Ramos (cell line): ENCODE data around the gene SPRR2F.
"Not testable (repeated sequence)": the region's sequence is repeated elsewhere in the genome, so short reads cannot be mapped to it uniquely, and the experiment has no call there.

ENCODE experiments used
- in situ Hi-C: fragments of 300-500 bp; cut with MboI; formaldehyde crosslinking; loops from one replicate; pipeline ENCODE4 v1.14.3; 2022; ENCODE audit warnings: low sequenced_read_pairs; ENCODE audit not compliant: unreplicated experiment

Gene SPRR2F

GRCh38 chr1:153113416-153113815, at the start of gene SPRR2F:
Gene SPRR2F, minus strand, starts transcription at chr1:153113516. Its CDS starts 783 bp downstream, at chr1:153112733.
- in situ Hi-C loops, result no loop called here

DNA sequence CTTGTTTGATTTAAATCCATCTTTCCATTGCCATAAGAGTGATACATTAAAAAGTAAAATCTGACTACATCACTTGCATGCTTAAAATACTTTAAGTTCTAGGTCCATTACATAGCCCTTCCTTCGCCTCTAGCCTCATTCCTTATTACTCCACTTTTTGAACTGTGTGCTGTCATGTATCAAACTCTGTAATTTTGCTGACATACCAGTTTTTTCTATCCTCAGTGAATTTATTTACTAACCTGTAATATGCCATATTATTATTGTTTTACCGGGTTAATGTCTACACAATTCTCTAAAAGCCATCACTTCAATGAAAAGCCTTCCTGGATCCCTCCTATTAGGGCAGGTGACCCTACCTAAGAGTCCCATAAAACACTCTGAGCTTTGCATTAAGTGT, 42.2 kb upstream of the SPRR2F start:
- in situ Hi-C loops, result no loop called here

- in situ Hi-C loops, result no loop called here
These were observed 39.2 kb upstream of the SPRR2F start for GRCh38 chr1:153152481-153152880.

DNA sequence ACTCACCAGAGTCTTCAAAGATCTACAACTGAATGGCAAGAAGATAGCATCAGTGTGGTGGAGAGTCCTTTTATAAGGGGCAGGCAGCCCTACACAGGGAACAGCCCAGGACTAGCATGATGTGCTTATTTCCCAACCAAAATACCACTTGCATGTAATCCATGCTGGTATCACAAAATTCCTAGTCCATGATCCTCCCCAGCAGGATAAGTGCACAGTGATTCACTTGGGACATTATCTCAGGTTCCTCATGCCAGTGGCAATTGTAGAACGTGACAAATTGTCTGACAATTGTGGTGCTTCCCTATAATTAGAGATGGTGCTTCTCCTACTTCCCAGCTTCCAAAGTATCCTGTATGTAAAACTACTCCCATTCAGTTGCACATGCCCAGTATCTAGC, 37.5 kb upstream of the SPRR2F start, which contains the start of gene SPRR2G:
Gene SPRR2G, minus strand, starts transcription at position 45 of the 400 bp plus-strand sequence. CDS start 780 bp downstream, outside the sequence.
- in situ Hi-C loops, result no loop called here

- in situ Hi-C loops, result no loop called here
These were observed 28.1 kb upstream of the SPRR2F start for GRCh38 chr1:153141377-153141776.

DNA sequence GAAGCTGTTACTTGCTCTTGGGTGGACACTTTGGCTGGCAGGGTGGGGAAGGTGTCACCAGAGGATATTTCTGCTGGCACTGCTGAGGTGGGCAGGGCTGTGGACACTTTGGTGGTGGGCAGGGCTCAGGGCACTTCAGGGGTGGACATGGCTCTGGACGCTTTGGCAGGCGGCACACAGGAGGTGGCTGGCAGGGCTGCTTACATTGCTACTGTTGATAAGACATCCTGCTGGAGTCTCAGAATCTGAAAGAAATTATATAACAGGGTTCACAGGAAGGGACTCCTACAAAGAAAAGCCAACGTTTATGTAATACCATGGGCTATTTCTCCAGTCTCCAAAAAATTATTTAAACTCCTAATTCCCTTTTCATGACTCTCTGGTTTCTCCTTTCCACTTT, 27.2 kb upstream of the SPRR2F start:
- in situ Hi-C loops, result no loop called here

DNA sequence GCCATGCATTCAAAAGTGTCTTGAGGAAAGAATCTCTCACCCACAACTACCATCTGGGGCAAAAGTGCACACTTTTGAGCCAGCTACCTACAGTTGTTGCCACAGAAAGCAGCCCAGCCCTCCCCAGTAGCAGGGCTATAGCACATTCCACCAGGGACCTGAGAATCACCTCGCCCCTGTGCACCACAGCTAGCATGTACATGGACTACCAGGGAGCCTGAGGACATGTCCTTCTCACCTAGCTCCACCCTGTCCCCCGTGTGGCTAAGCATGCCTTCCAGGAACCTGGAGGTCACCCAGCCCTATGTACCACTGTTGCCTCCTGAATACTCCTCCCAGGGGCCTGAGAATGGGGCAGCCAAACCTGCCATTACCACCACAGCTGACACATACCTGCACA, 20.4 kb upstream of the SPRR2F start:
- in situ Hi-C loops, result no loop called here

DNA sequence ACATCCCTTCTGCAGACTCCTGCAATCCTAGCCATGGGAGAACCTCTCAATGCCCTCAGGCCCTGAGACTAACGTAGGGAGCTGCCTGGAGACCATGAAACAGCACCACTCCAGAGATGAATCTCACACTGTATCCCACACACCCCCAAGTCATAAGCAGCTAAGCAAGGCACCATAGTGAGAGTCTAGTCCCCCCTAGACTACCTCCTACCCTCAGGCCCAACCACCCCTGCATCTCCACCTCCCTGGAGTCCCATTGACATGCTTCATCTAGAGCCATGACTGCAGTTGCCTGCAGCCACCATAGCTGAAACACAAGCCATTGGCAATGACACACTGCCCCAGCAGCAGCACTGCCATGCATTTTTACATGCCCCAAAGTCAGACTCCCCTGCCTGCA, 20.0 kb upstream of the SPRR2F start:
- in situ Hi-C loops, result no loop called here

DNA sequence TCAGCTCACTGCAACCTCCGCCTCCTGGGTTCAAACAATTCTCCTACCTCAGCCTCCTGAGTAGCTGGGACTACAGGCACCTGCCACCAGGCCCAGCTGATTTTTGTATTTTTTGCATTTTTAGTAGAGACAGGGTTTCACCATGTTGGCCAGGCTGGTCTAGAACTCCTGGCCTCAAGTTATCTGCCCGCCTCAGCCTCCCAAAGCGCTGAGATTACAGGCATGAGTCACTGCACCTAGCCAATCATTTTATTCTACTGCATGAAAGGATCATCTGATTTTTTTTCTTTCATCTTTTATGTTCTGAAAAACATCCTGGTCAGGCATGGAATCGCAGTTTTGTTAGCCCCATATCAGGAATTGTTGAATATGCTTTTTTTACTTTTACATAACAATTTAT, 15.4 kb upstream of the SPRR2F start:
- in situ Hi-C loops, result not testable (repeated sequence)

DNA sequence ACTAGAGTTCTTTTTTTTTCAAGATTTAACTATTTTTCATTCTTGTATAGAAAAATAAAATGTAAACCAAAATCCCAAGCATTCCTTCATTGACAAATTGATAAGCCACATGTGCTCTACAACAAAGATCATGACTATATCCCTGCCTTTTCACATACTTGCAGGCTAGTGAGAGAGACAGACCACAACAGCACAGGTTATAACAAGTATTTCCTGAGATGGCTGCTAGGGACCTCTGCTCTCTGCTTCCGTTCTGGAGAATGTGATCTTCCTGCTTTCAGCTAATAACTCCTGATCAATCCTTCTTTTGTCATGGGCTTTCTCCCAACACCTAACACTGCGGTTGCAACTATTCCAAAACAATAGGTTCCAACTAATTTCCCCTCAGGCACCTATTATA, 14.0 kb upstream of the SPRR2F start:
- in situ Hi-C loops, result no loop called here

DNA sequence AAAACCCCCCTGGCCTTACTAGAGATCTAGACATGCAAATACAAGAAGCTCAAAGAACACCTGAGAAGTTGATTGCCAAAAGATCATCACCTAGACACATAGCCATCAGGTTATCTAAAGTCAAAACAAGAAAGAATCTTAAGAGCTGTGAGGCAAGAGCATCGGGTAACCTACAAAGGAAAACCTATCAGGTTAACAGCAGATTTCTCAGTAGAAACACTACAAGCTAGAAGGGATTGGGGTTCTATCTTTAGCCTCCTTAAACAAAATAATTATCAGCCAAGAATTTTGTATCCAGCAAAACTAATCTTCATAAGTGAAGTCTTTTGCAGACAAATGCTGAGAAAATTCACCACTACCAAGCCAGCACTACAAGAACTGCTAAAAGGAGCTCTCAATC, 12.2 kb upstream of the SPRR2F start:
- in situ Hi-C loops, result no loop called here

DNA sequence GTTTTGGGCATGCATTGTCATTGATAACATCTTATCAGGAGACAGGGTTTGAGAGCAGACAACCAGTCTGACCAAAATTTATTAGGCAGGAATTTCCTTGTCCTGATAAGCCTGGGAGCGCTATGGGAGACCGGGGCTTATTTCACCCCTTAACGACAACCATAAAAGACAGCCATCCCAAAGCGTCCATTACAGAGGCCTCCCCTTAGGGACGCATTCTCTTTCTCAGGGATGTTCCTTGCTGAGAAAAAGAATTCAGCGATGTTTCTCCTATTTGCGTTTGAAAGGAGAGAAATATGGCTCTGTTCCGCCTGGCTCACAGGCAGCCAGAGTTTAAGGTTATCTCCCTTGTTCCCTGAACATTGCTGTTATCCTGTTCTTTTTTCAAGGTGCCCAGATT, 10.5 kb upstream of the SPRR2F start:
- in situ Hi-C loops, result not testable (repeated sequence)

- in situ Hi-C loops, result no loop called here
These were observed 9.6 kb upstream of the SPRR2F start for GRCh38 chr1:153122831-153123421.

GRCh38 chr1:153120945-153121344, 7.6 kb upstream of the SPRR2F start:
- in situ Hi-C loops, result no loop called here

DNA sequence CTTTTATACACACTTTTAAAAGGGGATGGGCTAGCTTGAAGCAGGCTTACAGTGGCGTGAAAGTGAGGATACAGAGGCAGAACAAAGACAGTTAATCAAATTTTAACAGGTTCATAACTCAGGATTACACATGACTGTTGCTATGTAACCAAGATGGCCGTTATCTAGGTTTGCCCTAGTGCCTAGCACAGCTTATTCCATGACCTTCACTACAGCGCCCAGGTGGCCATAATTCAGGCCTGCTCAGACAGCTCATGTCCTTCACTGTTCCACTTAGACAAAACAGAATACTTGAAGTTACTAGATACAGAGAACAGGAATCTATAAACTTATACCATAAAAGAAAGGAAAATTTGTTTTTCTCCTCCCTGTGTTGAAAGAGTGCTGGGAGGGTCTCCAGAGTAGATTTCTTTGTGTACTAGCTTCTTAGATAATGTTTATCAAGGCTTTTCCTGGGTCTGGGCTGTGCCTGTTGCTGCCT, 6.2 kb upstream of the SPRR2F start:
- in situ Hi-C loops, result no loop called here

- in situ Hi-C loops, result not testable (repeated sequence)
These were observed 1.9 kb upstream of the SPRR2F start for GRCh38 chr1:153115264-153115663.

- in situ Hi-C loops, result not testable (repeated sequence)
These were observed 862 bp downstream of the SPRR2F start for GRCh38 chr1:153112454-153112853.

- in situ Hi-C loops, result no loop called here
These were observed 13.1 kb downstream of the SPRR2F start for GRCh38 chr1:153100245-153100644.

- in situ Hi-C loops, result no loop called here
These were observed 13.8 kb downstream of the SPRR2F start for GRCh38 chr1:153099461-153100045.

- in situ Hi-C loops, result no loop called here
These were observed 17.6 kb downstream of the SPRR2F start for GRCh38 chr1:153095764-153096163.

GRCh38 chr1:153094426-153094825, 18.9 kb downstream of the SPRR2F start, which contains the start of gene SPRR2E:
Gene SPRR2E, minus strand, starts transcription at chr1:153094526. Its CDS starts 775 bp downstream, at chr1:153093751.
- in situ Hi-C loops, result no loop called here

- in situ Hi-C loops, result no loop called here
These were observed 25.7 kb downstream of the SPRR2F start for GRCh38 chr1:153087652-153088051.
